ENCODE measurements around the gene EVPLL. TPM values are rescaled to one million over a fixed set of nuclear protein-coding genes. Genes with fewer than 3 reads are reported as not detected.
"Not testable (repeated sequence)": the region's sequence is repeated elsewhere in the genome, so short reads cannot be mapped to it uniquely, and the experiment has no call there.

EVPLL gene
- total RNA-seq (not detected), polyA plus RNA-seq (not detected)
- long read RNA-seq, donor 1 = 0 reads
- long read RNA-seq, donor 2 = 0 reads

DNA sequence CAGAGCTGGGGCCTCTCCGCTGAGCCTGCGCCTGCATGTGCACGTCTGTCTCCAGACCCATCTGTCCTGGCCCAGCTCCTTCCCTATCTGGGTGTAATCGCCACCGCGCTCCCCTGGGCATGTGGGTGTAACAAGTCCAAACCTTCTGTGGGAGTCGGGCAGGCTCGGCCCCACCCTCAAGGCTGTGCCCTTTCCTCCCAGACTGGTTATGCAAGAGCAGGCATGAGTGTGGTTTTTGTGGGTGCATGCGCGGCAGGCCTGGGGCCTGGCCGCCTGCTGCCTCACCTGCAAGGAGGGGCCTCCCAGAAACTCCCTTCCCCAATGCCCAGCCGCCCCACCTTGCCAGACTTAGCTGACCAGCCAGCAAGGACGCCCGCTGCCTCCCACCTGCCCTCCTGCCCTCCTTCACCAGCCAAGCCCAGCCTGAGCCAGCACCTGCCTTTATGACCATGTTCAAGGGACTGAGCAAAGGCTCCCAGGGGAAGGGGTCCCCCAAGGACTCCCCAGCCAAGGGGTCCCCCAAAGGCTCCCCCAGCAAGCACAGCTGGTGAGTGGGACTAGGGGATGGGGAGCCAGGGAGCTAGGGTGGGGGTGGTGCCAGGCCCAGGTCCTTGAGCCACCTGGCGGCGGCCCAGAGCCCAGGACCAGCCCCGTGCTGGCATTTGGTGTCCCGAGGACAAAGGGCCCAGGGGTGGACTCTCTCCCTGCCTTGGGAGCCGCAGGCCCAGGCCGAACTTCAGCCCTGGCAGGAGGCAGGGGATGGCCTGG, at the start of gene EVPLL:
Gene EVPLL (plus strand): TSS at position 342 of the 768 bp plus-strand sequence. CDS start 3,160 bp downstream, outside the sequence.
- Histone ChIP-seq H3K27ac (no peak within 1 kb of the TSS), H3K4me3 (no peak within 1 kb of the TSS)
- TF ChIP-seq POLR2AphosphoS5 (IDR thresholded peaks at IDR 0.05) = peak in 1 of 3 donors; percentile 17
- TF ChIP-seq, protein P1, sequence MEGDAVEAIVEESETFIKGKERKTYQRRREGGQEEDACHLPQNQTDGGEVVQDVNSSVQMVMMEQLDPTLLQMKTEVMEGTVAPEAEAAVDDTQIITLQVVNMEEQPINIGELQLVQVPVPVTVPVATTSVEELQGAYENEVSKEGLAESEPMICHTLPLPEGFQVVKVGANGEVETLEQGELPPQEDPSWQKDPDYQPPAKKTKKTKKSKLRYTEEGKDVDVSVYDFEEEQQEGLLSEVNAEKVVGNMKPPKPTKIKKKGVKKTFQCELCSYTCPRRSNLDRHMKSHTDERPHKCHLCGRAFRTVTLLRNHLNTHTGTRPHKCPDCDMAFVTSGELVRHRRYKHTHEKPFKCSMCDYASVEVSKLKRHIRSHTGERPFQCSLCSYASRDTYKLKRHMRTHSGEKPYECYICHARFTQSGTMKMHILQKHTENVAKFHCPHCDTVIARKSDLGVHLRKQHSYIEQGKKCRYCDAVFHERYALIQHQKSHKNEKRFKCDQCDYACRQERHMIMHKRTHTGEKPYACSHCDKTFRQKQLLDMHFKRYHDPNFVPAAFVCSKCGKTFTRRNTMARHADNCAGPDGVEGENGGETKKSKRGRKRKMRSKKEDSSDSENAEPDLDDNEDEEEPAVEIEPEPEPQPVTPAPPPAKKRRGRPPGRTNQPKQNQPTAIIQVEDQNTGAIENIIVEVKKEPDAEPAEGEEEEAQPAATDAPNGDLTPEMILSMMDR (IDR thresholded peaks at IDR 0.05 in 8 of 11, conservative IDR thresholded peaks at IDR 0.05 in 3 of 11) = no peak

DNA sequence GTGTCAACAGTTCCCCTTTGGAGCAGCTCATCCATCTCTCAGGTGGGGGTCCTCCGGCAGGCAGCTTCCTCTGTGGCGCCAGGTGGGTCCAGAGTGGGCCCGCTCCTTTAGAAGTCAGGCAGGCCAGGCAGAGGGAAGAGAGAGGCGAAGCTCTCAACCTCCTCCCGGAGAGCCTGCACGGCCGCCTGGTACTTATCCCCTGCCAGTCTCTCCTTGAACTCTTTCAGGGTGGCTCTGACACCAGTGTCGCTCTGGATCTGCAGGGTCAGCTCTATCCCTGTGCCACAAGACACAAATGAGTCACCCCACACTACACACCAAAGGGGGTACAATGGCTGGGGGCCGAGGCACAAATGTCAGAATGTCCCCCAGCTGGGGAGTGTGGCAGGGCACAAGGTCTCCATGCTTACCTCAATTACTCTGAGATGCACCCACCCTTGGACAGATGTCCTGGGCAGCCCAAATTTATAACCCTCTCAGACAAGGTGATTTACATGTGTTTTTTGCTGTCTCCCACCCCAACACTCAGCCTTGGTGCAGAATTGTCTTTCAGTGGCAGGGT, 48.9 kb upstream of the EVPLL start:
- Histone ChIP-seq H3K27ac (no peak overlapping the region), H3K36me3 (peaks cover 0 to 100% (median 70%) of the 10 kb centered on the region in 6 donors), H3K27me3 (replicated peaks in 1 of 7) (no peaks in the 10 kb centered on the region), H3K4me1 (peaks cover 4 to 42% (median 27%) of the 10 kb centered on the region in 6 donors), H3K9me3 (no peaks in the 10 kb centered on the region), H3K4me3 (no peak overlapping the region)
- intact Hi-C loops (cut with DNase I; ENCODE audit: low total_unique reads) = no loop called here
- WGBS, 5 donors = 80 to 91% (median 87%) methylated on average over 9 of the region's 9 CpGs
- DNase-seq = no peak
- TF ChIP-seq POLR2AphosphoS5 (IDR thresholded peaks at IDR 0.05) (peak in 1 of 3 donors; percentile 28), POLR2A (IDR thresholded peaks at IDR 0.05) (no peak)

More for the DNA sequence above, at the start of gene EVPLL:
- peaks cover 0 to 17% (median 7%) of the 10 kb centered on the region in 6 donors for H3K4me1 ChIP-seq
- peaks cover 0 to 36% (median 26%) of the 10 kb centered on the region in 7 donors for H3K27me3 ChIP-seq (replicated peaks in 1 of 7)
- 43 to 55% (median 47%) methylated on average over 15 to 20 of the region's 20 CpGs for whole genome bisulfite sequencing, 5 donors
- H3K9me3 ChIP-seq = peaks cover 0 to 10% (median 6%) of the 10 kb centered on the region in 8 donors
- peak; percentile 83 for DNase-seq
- intact Hi-C loops (cut with DNase I; ENCODE audit: low total_unique reads) = no loop called here
- H3K36me3 ChIP-seq = no peaks in the 10 kb centered on the region

DNA sequence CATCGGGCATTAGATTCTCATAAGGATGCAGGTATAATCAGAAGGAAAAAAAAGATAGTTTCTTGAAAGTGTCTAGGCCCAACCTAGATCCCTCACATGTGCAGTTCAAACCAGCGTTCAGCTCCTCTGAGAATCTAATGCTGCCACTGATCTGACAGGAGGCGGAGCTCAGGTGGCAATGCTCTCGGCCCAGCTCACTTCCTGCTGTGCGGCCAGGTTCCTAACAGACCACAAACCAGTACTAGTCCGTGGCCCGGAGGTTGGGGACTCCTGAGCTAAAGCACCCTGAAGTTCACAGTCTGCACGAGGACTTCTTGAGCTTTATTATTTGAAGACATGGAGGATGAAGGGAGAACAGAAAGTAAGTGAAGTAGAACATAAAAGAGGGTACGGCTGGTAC, 45.7 kb upstream of the EVPLL start:
- intact Hi-C loops (cut with DNase I; ENCODE audit: low total_unique reads) = no loop called here
- peaks cover 0 to 100% (median 56%) of the 10 kb centered on the region in 6 donors for H3K36me3 ChIP-seq
- DNase-seq = no peak
- H3K4me1 ChIP-seq = peaks cover 0 to 10% (median 0%) of the 10 kb centered on the region in 6 donors
- TF ChIP-seq, protein P1 (IDR thresholded peaks at IDR 0.05 in 8 of 11, conservative IDR thresholded peaks at IDR 0.05 in 3 of 11) = no peak
- TF ChIP-seq POLR2A (IDR thresholded peaks at IDR 0.05) = no peak
- H3K4me3 ChIP-seq = no peak overlapping the region
- WGBS, 5 donors = 71 to 85% (median 79%) methylated on average over 9 of the region's 9 CpGs
- H3K27me3 ChIP-seq (replicated peaks in 1 of 7) = no peaks in the 10 kb centered on the region
- H3K27ac ChIP-seq = peak overlapping the region in 2 of 8 donors; percentile 8 to 53
- no peaks in the 10 kb centered on the region for H3K9me3 ChIP-seq

DNA sequence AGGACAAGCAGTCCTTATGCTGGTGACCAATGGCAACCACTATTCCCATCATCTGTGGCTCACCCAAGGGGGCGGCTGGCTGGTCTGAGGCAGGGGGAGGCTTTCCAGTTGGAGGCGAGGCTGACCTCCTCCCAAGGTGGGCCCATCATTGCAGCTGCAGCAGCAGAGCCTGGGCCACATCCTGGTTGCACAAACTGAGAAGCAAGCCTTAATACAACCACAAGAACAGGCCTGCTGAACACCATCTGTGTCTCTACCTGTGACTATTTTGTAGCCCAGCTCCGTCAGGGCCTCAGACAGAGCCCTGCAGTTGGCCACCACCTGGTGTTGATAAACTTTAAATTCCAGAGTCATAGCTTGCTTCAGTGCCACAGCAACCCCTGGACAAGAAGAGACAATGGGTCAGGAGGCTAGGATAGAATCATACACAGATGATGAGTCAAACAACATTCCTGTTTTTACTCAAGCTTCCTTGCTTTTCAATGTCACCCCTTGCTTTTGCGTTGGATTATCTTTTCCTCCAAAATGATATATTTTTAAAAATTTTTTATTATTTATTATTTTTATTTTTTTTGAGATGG, 44.6 kb upstream of the EVPLL start:
- Histone ChIP-seq H3K27me3 (replicated peaks in 1 of 7) (no peaks in the 10 kb centered on the region), H3K36me3 (peaks cover 0 to 100% (median 48%) of the 10 kb centered on the region in 6 donors), H3K4me3 (no peak overlapping the region), H3K4me1 (peaks cover 0 to 7% (median 0%) of the 10 kb centered on the region in 6 donors), H3K9me3 (no peaks in the 10 kb centered on the region), H3K27ac (peak overlapping the region in 2 of 8 donors; percentile 8 to 53)
- intact Hi-C loops (cut with DNase I; ENCODE audit: low total_unique reads) = no loop called here
- TF ChIP-seq POLR2AphosphoS5 (IDR thresholded peaks at IDR 0.05) (peak in 2 of 3 donors; percentile 9 to 31), POLR2A (IDR thresholded peaks at IDR 0.05) (no peak)
- 75 to 92% (median 79%) methylated on average over 2 to 4 of the region's 4 CpGs for WGBS, 5 donors
- DNase-seq = no peak

DNA sequence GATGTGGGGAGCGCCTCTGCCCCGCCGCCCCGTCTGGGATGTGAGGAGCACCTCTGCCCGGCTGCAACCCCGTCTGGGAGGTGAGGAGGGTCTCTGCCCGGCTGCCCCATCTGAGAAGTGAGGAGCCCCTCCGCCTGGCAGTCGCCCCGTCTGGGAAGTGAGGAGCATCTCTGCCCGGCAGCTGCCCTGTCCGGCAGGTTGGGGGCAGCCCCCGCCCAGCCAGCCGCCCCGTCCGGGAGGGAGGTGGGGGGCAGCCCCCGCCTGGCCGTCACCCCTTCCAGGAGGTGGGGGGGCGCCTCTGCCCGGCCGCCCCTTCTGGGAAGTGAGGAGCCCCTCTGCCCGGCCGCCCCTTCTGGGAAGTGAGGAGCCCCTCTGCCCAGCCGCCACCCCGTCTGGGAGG, 39.4 kb upstream of the EVPLL start:
- intact Hi-C loops (cut with DNase I; ENCODE audit: low total_unique reads); H3K4me3 ChIP-seq; H3K27ac ChIP-seq; H3K9me3 ChIP-seq; H3K4me1 ChIP-seq; DNase-seq; H3K27me3 ChIP-seq (replicated peaks in 1 of 7): not testable (repeated sequence)
- H3K36me3 ChIP-seq = peaks cover 2 to 99% (median 42%) of the 10 kb centered on the region in 6 donors
- 95 to 98% (median 98%) methylated on average over 13 to 25 of the region's 25 CpGs for WGBS, 5 donors

Measured in spleen (tissue), 13 donors.